Sigmoid colon (tissue), 7 donors: ENCODE measurements around the gene ITPA. TPM values are rescaled to one million over a fixed set of nuclear protein-coding genes. Genes with fewer than 3 reads are reported as not detected.
A peak's percentile ranks its signal among the peaks of the same experiment; 100 is the strongest.

Experiments
- DNase-seq: peaks from one replicate; pipeline ENCODE4 v3.0.0-alpha.2; 2019
- H3K27ac ChIP-seq, 4 donors: fragments of 200-600 bp; sonication (generic); one replicate each; pipeline ENCODE4 v1.5.1; 2016 to 2019; ENCODE audit warnings: mild to moderate bottlenecking in 1 of 4
- H3K27me3 ChIP-seq, 3 donors: fragments of 200-600 bp; sonication (generic); one replicate each; pipeline ENCODE4 v1.5.1; 2019; ENCODE audit warnings: mild to moderate bottlenecking in 1 of 3
- H3K36me3 ChIP-seq, 4 donors: fragments of 200-600 bp; sonication (generic); one replicate each; pipeline ENCODE4 v1.5.1; 2016 to 2019
- H3K4me1 ChIP-seq, 4 donors: fragments of 200-600 bp; sonication (generic); one replicate each; pipeline ENCODE4 v1.5.1; 2017 to 2019
- H3K4me3 ChIP-seq, 4 donors: fragments of 200-600 bp; sonication (generic); one replicate each; pipeline ENCODE4 v1.5.1; 2017 to 2019; ENCODE audit warnings: mild to moderate bottlenecking in 2 of 4, moderate library complexity in 1 of 4
- H3K9me3 ChIP-seq, 4 donors: fragments of 200-600 bp in 3 of 4; sonication (generic) in 3 of 4; one replicate each; pipeline versions ENCODE4 v1.5.1 to v1.6.1; 2013 to 2019
- EP300 ChIP-seq, 4 donors: sonication (generic); formaldehyde crosslinking; IDR thresholded peaks; one replicate each; pipeline ENCODE4 v1.6.1; 2017; ENCODE audit warnings: antibody characterized with exemption in 4 of 4
- POLR2A ChIP-seq, 2 donors: fragments of 450-650 bp; IDR thresholded peaks; one replicate each; pipeline ENCODE4 v1.6.1; 2016; ENCODE audit warnings: antibody characterized with exemption in 2 of 2, mild to moderate bottlenecking in 2 of 2, moderate library complexity in 2 of 2
- POLR2AphosphoS5 ChIP-seq, 4 donors: sonication (generic); formaldehyde crosslinking; IDR thresholded peaks; one replicate each; pipeline ENCODE4 v1.6.1; 2017; ENCODE audit warnings: antibody characterized with exemption in 4 of 4
- WGBS, 2 donors: extraction: QIAGEN DNeasy Blood & Tissue Kit; methylation state at CpG; one replicate each; pipeline ENCODE4 v1.1.7; 2013; 5-methylcytosine and 5-hydroxymethylcytosine counted together
- intact Hi-C: fragments of 100-400 bp; cut with DNase I; formaldehyde crosslinking; loops from one replicate; pipeline ENCODE4 v1.15.1; 2023
- polyA plus RNA-seq, 3 donors: library from polyadenylated mRNA; stranded (reverse); fragments of 200-250 nt; gene quantifications; one replicate each; pipeline ENCODE4 v1.2.3, GENCODE V29; 2013
- total RNA-seq, 4 donors: library from RNA; depleted of rRNA; stranded (reverse); fragments of >200 nt; gene quantifications; one replicate each; pipeline ENCODE4 v1.1.0, GENCODE V29; 2016
- TF ChIP-seq, protein P1 (sequence below), 4 experiments: fragments of 450-650 bp in 3 of 4; fragments of 200-600 bp in 1 of 4; IDR thresholded peaks; one replicate each; pipeline ENCODE4 v1.5.1; 2016 to 2019; ENCODE audit warnings: antibody characterized with exemption in 4 of 4, mild to moderate bottlenecking in 3 of 4, moderate library complexity in 2 of 4
- donor health status: healthy with polysubstance abuse.
- donor health status: Bipolar disorder and iron deficiency.
- donor health status: healthy.

Gene ITPA
- total and polyA plus RNA-seq, 7 donors, result 17.1 to 92.5 (median 31.7) TPM

GRCh38 chr20:3248167-3248992, 39.1 kb downstream of the ITPA start:
- no peak for TF ChIP-seq EP300 (IDR thresholded peaks at IDR 0.05)
- TF ChIP-seq, protein P1, sequence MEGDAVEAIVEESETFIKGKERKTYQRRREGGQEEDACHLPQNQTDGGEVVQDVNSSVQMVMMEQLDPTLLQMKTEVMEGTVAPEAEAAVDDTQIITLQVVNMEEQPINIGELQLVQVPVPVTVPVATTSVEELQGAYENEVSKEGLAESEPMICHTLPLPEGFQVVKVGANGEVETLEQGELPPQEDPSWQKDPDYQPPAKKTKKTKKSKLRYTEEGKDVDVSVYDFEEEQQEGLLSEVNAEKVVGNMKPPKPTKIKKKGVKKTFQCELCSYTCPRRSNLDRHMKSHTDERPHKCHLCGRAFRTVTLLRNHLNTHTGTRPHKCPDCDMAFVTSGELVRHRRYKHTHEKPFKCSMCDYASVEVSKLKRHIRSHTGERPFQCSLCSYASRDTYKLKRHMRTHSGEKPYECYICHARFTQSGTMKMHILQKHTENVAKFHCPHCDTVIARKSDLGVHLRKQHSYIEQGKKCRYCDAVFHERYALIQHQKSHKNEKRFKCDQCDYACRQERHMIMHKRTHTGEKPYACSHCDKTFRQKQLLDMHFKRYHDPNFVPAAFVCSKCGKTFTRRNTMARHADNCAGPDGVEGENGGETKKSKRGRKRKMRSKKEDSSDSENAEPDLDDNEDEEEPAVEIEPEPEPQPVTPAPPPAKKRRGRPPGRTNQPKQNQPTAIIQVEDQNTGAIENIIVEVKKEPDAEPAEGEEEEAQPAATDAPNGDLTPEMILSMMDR (IDR thresholded peaks at IDR 0.05), result no peak
- TF ChIP-seq POLR2A (IDR thresholded peaks at IDR 0.05), result no peak
- TF ChIP-seq POLR2AphosphoS5 (IDR thresholded peaks at IDR 0.05), result no peak
- H3K27me3 ChIP-seq, result peaks cover 0 to 36% (median 7%) of the 10 kb centered on the region in 3 donors
- H3K27ac ChIP-seq, result no peak overlapping the region
- H3K4me3 ChIP-seq, result peak overlapping the region in 1 of 4 donors; percentile 7
- H3K4me1 ChIP-seq, result peaks cover 0 to 16% (median 12%) of the 10 kb centered on the region in 4 donors
- 7 to 10% methylated on average over 53 of the region's 53 CpGs for WGBS, 2 donors
- H3K36me3 ChIP-seq, result peaks cover 0 to 32% (median 16%) of the 10 kb centered on the region in 4 donors
- DNase-seq, result no peak
- intact Hi-C loops, result no loop called here
- H3K9me3 ChIP-seq, result no peaks in the 10 kb centered on the region

DNA sequence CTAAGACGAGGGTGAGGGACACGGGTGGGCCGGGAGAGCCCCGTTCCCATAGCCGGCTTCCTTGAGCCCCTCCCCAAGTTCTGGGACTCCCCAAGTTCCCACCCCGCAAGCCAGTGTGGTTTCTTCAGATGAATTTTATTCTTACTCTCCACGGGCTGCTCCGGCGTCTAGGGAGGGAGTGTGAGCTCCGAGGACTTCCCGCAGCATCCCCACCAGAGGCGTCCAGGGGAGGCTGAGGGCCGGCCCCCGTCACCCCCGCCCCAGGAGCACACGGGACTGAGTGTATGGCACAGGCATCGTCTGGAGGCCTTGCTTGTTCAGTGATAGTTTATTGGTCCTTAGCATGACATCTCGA, 39.7 kb downstream of the ITPA start:
- H3K4me3 ChIP-seq, result peak overlapping the region in 1 of 4 donors; percentile 7
- peaks cover 0 to 38% (median 20%) of the 10 kb centered on the region in 4 donors for H3K36me3 ChIP-seq
- intact Hi-C loops, result no loop called here
- no peak for DNase-seq
- no peak overlapping the region for H3K27ac ChIP-seq
- H3K4me1 ChIP-seq, result peaks cover 0 to 16% (median 12%) of the 10 kb centered on the region in 4 donors
- no peak for TF ChIP-seq POLR2AphosphoS5 (IDR thresholded peaks at IDR 0.05)
- TF ChIP-seq, protein P1 (IDR thresholded peaks at IDR 0.05), result no peak
- TF ChIP-seq EP300 (IDR thresholded peaks at IDR 0.05), result no peak
- TF ChIP-seq POLR2A (IDR thresholded peaks at IDR 0.05), result no peak
- H3K27me3 ChIP-seq, result peaks cover 0 to 30% (median 7%) of the 10 kb centered on the region in 3 donors
- WGBS, 2 donors, result 4 to 12% methylated on average over 18 of the region's 18 CpGs
- no peaks in the 10 kb centered on the region for H3K9me3 ChIP-seq

DNA sequence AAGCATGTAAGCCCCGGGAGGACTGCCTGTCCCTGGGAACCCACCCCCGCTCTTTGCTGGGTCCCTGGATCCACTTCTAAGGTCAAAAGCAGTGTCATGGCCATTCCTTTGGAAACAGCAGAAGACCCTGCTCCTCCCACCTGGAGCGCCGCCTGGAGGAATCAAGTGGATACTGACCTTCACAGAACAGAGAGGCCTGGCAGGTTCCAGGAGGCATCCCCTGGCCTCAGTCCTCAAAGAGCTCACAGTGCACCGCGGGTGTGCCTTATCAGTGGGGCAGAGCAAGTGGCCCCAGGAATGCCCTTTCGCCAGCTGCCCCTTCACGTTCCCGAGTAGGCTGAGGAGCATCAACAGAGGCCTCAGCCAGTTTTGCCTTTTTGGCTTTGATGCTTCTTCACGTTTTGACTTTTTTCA, 40.8 kb downstream of the ITPA start:
- Histone ChIP-seq H3K36me3 (peaks cover 8 to 49% (median 27%) of the 10 kb centered on the region in 4 donors), H3K27ac (no peak overlapping the region), H3K9me3 (no peaks in the 10 kb centered on the region), H3K4me1 (peaks cover 0 to 16% (median 12%) of the 10 kb centered on the region in 4 donors), H3K27me3 (peaks cover 0 to 19% (median 0%) of the 10 kb centered on the region in 3 donors), H3K4me3 (no peak overlapping the region)
- TF ChIP-seq, protein P1 (IDR thresholded peaks at IDR 0.05), result no peak
- no peak for TF ChIP-seq POLR2AphosphoS5 (IDR thresholded peaks at IDR 0.05)
- TF ChIP-seq POLR2A (IDR thresholded peaks at IDR 0.05), result no peak
- TF ChIP-seq EP300 (IDR thresholded peaks at IDR 0.05), result no peak
- no peak for DNase-seq
- WGBS, 2 donors, result 43 to 73% methylated on average over 10 of the region's 10 CpGs
- intact Hi-C loops, result no loop called here

GRCh38 chr20:3251806-3252205, 42.5 kb downstream of the ITPA start:
- Histone ChIP-seq H3K36me3 (peaks cover 17 to 66% (median 41%) of the 10 kb centered on the region in 4 donors), H3K4me1 (peaks cover 0 to 16% (median 12%) of the 10 kb centered on the region in 4 donors), H3K4me3 (no peak overlapping the region), H3K9me3 (no peaks in the 10 kb centered on the region), H3K27ac (no peak overlapping the region), H3K27me3 (peaks cover 0 to 17% (median 0%) of the 10 kb centered on the region in 3 donors)
- 81% methylated on average over 8 of the region's 8 CpGs for WGBS, 2 donors
- intact Hi-C loops, result no loop called here
- DNase-seq, result no peak
- no peak for TF ChIP-seq POLR2AphosphoS5 (IDR thresholded peaks at IDR 0.05)
- TF ChIP-seq EP300 (IDR thresholded peaks at IDR 0.05), result no peak
- no peak for TF ChIP-seq POLR2A (IDR thresholded peaks at IDR 0.05)
- TF ChIP-seq, protein P1 (IDR thresholded peaks at IDR 0.05), result no peak
